Breast epithelium (tissue), 4 donors: ENCODE results near the gene STIMATE. TPM values are rescaled to one million over a fixed set of nuclear protein-coding genes. Genes with fewer than 3 reads are reported as not detected.

Source experiments
- DNase-seq, 2 donors: peaks; one replicate each; pipeline ENCODE4 v3.0.0-alpha.2; 2019; ENCODE audit warnings: low spot score in 2 of 2
- H3K27ac ChIP-seq, 2 donors: fragments of 200-600 bp; sonication (generic) in 1 of 2; one replicate each; pipeline ENCODE4 v1.5.1; 2016 to 2019; ENCODE audit warnings: mild to moderate bottlenecking in 1 of 2
- H3K27me3 ChIP-seq, 2 donors: fragments of 200-600 bp; sonication (generic) in 1 of 2; one replicate each; pipeline versions ENCODE4 v1.5.1 to v1.6.0; 2017 to 2019; ENCODE audit warnings: control low read depth in 1 of 2, mild to moderate bottlenecking in 1 of 2
- H3K36me3 ChIP-seq: fragments of 200-600 bp; one replicate; pipeline ENCODE4 v1.5.1; 2019
- H3K4me1 ChIP-seq, 2 donors: fragments of 200-600 bp; sonication (generic); one replicate each; pipeline ENCODE4 v1.5.1; 2016 to 2019; ENCODE audit warnings: control low read depth in 1 of 2
- H3K4me3 ChIP-seq, 3 donors: fragments of 200-600 bp; sonication (generic); 1 replicate in 2 of 3; 2 replicates in 1 of 3; pipeline ENCODE4 v1.5.1; 2016 to 2019; ENCODE audit warnings: mild to moderate bottlenecking in 3 of 3, moderate library complexity in 2 of 3
- H3K9me3 ChIP-seq, 2 donors: fragments of 200-600 bp; sonication (generic) in 1 of 2; one replicate each; pipeline ENCODE4 v1.5.1; 2016 to 2019; ENCODE audit warnings: control low read depth in 1 of 2
- POLR2A ChIP-seq: fragments of 450-650 bp; IDR thresholded peaks from one replicate; pipeline ENCODE4 v1.6.1; 2016; ENCODE audit warnings: antibody characterized with exemption, mild to moderate bottlenecking, moderate library complexity
- POLR2AphosphoS5 ChIP-seq, 3 donors: sonication (generic); formaldehyde crosslinking; IDR thresholded peaks; one replicate each; pipeline ENCODE4 v1.6.1; 2017; ENCODE audit warnings: antibody characterized with exemption in 3 of 3
- intact Hi-C: fragments of 100-400 bp; cut with DNase I; formaldehyde crosslinking; loops from one replicate; pipeline ENCODE4 v1.15.1; 2023; ENCODE audit warnings: low total_unique reads
- total RNA-seq, 3 donors: library from RNA; depleted of rRNA; stranded (reverse); fragments of >200 nt; gene quantifications; one replicate each; pipeline ENCODE4 v1.1.0, GENCODE V29; 2016
- TF ChIP-seq, protein P1 (sequence below), 3 donors: fragments of 450-650 bp; IDR thresholded peaks; one replicate each; pipeline ENCODE4 v1.5.1; 2016 to 2017; ENCODE audit warnings: antibody characterized with exemption in 3 of 3, mild to moderate bottlenecking in 3 of 3, moderate library complexity in 3 of 3

The STIMATE gene
- total RNA-seq, 3 donors from 2014 or later, result 14.0 to 18.7 (median 14.7) TPM

DNA sequence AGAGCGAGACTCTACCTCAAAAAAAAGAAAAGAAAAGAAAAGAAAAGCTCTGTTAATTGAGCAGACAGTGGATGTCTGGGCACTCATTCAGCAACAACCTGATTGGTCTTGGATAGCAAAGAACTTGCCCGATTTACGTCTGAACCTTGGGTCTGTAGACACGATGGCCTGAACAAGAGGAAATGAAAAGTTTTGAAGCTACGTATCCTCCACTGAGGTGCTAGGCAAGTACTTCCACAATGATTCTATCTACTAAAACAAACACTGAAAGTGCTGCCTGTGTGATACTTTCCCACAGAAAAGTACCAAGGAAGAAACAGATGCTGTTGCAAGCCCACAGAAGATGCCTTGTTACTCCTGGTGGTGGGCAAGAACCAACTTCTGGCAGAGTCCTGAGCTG lies 40.7 kb downstream of the STIMATE start:
- no peak for TF ChIP-seq POLR2A
- no peak for TF ChIP-seq POLR2AphosphoS5 (IDR thresholded peaks at IDR 0.05)
- TF ChIP-seq, protein P1, sequence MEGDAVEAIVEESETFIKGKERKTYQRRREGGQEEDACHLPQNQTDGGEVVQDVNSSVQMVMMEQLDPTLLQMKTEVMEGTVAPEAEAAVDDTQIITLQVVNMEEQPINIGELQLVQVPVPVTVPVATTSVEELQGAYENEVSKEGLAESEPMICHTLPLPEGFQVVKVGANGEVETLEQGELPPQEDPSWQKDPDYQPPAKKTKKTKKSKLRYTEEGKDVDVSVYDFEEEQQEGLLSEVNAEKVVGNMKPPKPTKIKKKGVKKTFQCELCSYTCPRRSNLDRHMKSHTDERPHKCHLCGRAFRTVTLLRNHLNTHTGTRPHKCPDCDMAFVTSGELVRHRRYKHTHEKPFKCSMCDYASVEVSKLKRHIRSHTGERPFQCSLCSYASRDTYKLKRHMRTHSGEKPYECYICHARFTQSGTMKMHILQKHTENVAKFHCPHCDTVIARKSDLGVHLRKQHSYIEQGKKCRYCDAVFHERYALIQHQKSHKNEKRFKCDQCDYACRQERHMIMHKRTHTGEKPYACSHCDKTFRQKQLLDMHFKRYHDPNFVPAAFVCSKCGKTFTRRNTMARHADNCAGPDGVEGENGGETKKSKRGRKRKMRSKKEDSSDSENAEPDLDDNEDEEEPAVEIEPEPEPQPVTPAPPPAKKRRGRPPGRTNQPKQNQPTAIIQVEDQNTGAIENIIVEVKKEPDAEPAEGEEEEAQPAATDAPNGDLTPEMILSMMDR (IDR thresholded peaks at IDR 0.05), result no peak
- H3K27ac ChIP-seq, result no peak overlapping the region
- H3K4me1 ChIP-seq, result no peaks in the 10 kb centered on the region
- no peaks in the 10 kb centered on the region for H3K27me3 ChIP-seq
- no peaks in the 10 kb centered on the region for H3K9me3 ChIP-seq
- intact Hi-C loops, result no loop called here
- H3K36me3 ChIP-seq, result no peaks in the 10 kb centered on the region
- H3K4me3 ChIP-seq, result no peak overlapping the region
- no peak for DNase-seq

DNA sequence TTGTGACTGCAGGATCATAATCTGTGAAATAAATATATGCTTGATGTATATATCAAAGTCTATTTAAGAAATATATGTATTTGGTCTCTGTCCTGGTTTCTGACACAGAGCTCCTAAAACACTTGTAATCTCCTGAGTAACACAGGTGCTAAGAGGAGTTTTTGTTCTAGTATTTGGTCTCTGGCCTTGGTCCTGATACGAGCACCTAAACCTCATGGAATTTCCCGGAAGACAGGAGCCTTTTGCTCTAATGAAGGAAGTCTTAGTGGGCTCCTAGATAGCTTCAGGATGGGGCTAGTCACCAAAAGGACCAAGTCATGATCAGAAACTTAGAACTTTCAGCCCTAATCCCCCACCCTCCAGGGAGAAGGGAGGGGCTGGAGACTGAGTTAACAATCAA lies 43.3 kb downstream of the STIMATE start:
- Histone ChIP-seq H3K9me3 (no peaks in the 10 kb centered on the region), H3K4me3 (no peak overlapping the region), H3K27me3 (no peaks in the 10 kb centered on the region), H3K36me3 (no peaks in the 10 kb centered on the region), H3K4me1 (no peaks in the 10 kb centered on the region), H3K27ac (no peak overlapping the region)
- TF ChIP-seq, protein P1 (IDR thresholded peaks at IDR 0.05), result no peak
- TF ChIP-seq POLR2AphosphoS5 (IDR thresholded peaks at IDR 0.05), result no peak
- TF ChIP-seq POLR2A, result no peak
- intact Hi-C loops, result no loop called here
- no peak for DNase-seq

DNA sequence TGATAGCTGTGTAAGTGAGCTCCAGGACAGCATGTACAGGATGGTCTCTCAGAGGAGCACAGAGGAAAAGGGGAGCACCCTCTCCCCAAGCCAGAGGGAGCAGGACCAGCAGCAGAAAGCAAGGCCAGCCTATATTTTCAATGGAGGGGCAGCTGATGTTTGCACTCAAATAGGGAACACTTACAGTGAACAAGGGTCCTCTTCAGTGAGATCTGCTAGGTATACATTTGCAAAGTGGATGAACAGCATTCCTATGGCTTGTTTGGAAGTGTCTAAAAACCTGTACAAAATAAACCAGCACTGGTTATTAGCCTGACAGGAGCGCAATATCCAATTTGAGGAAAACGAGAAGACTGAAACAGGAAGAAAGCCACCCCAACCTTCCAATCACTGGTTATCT lies 44.9 kb downstream of the STIMATE start:
- no peaks in the 10 kb centered on the region for H3K9me3 ChIP-seq
- no peak overlapping the region for H3K27ac ChIP-seq
- no peak overlapping the region for H3K4me3 ChIP-seq
- TF ChIP-seq, protein P1 (IDR thresholded peaks at IDR 0.05), result no peak
- TF ChIP-seq POLR2A, result no peak
- no peak for TF ChIP-seq POLR2AphosphoS5 (IDR thresholded peaks at IDR 0.05)
- DNase-seq, result no peak
- H3K27me3 ChIP-seq, result no peaks in the 10 kb centered on the region
- intact Hi-C loops, result no loop called here
- no peaks in the 10 kb centered on the region for H3K4me1 ChIP-seq
- H3K36me3 ChIP-seq, result no peaks in the 10 kb centered on the region

DNA sequence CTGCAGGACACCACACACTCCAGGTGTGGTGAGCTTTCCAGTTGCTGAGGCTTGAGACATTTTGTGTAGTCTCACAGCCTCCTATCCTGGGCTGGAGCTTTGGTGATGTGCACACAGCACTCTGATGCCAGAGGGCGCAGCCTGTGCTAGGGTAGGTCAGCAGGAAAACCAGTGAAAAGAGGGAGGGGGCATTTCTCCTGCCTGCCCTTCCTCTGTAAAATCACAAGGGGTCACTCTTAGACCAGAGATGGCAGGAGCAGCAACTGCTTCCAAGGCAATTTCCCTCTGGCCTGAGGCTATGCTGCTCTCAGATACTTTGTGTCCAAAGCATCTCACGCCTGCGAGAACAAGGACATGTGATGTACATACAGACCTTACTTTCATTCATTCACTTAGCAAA lies 46.0 kb downstream of the STIMATE start:
- no peak overlapping the region for H3K4me3 ChIP-seq
- intact Hi-C loops, result no loop called here
- TF ChIP-seq POLR2A, result no peak
- no peak for TF ChIP-seq POLR2AphosphoS5 (IDR thresholded peaks at IDR 0.05)
- TF ChIP-seq, protein P1 (IDR thresholded peaks at IDR 0.05), result peak in 2 of 3 donors; percentile 47
- H3K27me3 ChIP-seq, result no peaks in the 10 kb centered on the region
- H3K27ac ChIP-seq, result no peak overlapping the region
- H3K36me3 ChIP-seq, result no peaks in the 10 kb centered on the region
- H3K9me3 ChIP-seq, result no peaks in the 10 kb centered on the region
- DNase-seq, result no peak
- H3K4me1 ChIP-seq, result no peaks in the 10 kb centered on the region

DNA sequence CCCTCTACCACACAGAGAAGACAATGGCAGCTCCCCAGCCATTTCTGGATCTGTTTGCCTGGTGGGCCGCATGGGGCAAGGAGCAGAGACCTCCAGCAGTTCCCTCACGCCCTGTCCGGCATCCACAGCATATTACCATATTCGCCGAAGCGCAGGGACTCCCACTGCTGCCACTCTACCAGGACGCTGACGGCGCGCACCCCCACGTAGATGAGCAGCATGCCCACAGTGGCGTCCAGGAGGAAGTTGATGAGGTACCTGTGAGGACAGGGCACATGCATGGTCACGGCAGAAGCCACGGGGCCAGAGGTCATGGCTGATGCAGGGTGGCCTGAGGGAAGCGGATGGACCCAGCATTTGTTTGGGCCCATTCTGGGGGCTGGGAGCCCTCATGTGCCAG lies 47.7 kb downstream of the STIMATE start:
- H3K27ac ChIP-seq, result no peak overlapping the region

More for the DNA sequence above, 47.7 kb downstream of the STIMATE start:
- DNase-seq, result no peak
- H3K4me1 ChIP-seq, result no peaks in the 10 kb centered on the region
- intact Hi-C loops, result no loop called here
- no peaks in the 10 kb centered on the region for H3K9me3 ChIP-seq
- H3K36me3 ChIP-seq, result no peaks in the 10 kb centered on the region
- no peaks in the 10 kb centered on the region for H3K27me3 ChIP-seq
- no peak for TF ChIP-seq POLR2AphosphoS5 (IDR thresholded peaks at IDR 0.05)
- TF ChIP-seq, protein P1 (IDR thresholded peaks at IDR 0.05), result no peak
- TF ChIP-seq POLR2A, result no peak
- H3K4me3 ChIP-seq, result no peak overlapping the region
